Neuronal stem cell (in vitro differentiated cells): ENCODE data around the gene ZNF112. TPM values are rescaled to one million over a fixed set of nuclear protein-coding genes. Genes with fewer than 3 reads are reported as not detected.
"Not testable (repeated sequence)": the region's sequence is repeated elsewhere in the genome, so short reads cannot be mapped to it uniquely, and the experiment has no call there.

Experiments
- DNase-seq: peaks from one replicate; pipeline ENCODE4 v3.0.0-alpha.2; 2013; ENCODE audit warnings: low spot score
- H2AFZ ChIP-seq: one replicate; pipeline ENCODE4 v1.6.1; 2013; ENCODE audit warnings: mild to moderate bottlenecking, low read length, inconsistent platforms
- H2AK5ac ChIP-seq: 2 replicates; pipeline ENCODE4 v1.6.1; 2013; ENCODE audit warnings: low read depth, mild to moderate bottlenecking, inconsistent platforms, low read length, moderate library complexity, mixed read lengths
- H2BK120ac ChIP-seq: 2 replicates; pipeline ENCODE4 v1.6.1; 2013; ENCODE audit warnings: low read depth, mild to moderate bottlenecking, inconsistent platforms, low read length, moderate library complexity, mixed read lengths
- H2BK12ac ChIP-seq: one replicate; pipeline ENCODE4 v1.6.1; 2013; ENCODE audit warnings: low read length, inconsistent platforms
- H2BK15ac ChIP-seq: 2 replicates; pipeline ENCODE4 v1.6.1; 2013; ENCODE audit warnings: mild to moderate bottlenecking, low read length, inconsistent platforms, mixed read lengths
- H2BK5ac ChIP-seq: one replicate; pipeline ENCODE4 v1.6.1; 2013; ENCODE audit warnings: inconsistent platforms, mild to moderate bottlenecking, low read length, moderate library complexity
- H3K14ac ChIP-seq: one replicate; pipeline ENCODE4 v1.6.1; 2013; ENCODE audit warnings: low read length, inconsistent platforms
- H3K18ac ChIP-seq: 2 replicates; pipeline ENCODE4 v1.6.1; 2013; ENCODE audit warnings: low read length, inconsistent platforms
- H3K23ac ChIP-seq: 2 replicates; pipeline ENCODE4 v1.6.1; 2013; ENCODE audit warnings: low read depth, mild to moderate bottlenecking, mixed read lengths, low read length, inconsistent platforms; ENCODE audit not compliant: poor library complexity
- H3K27ac ChIP-seq: replicated peaks from 3 replicates; pipeline ENCODE4 v1.5.1; 2013; ENCODE audit warnings: low read length, inconsistent platforms
- H3K27me3 ChIP-seq, 3 experiments: 2 replicates each; pipeline ENCODE4 v1.6.1; 2013; ENCODE audit warnings: low read length in 3 of 3, mild to moderate bottlenecking in 2 of 3, inconsistent platforms in 1 of 3, low read depth in 1 of 3, mixed read lengths in 1 of 3, moderate library complexity in 1 of 3; ENCODE audit not compliant: control insufficient read depth in 3 of 3, insufficient read depth in 3 of 3
- H3K36me3 ChIP-seq, 2 donors: replicated peaks in 1 of 2; 2 replicates each; pipeline ENCODE4 v1.6.1; 2013; ENCODE audit warnings: low read length in 2 of 2; ENCODE audit not compliant: control insufficient read depth in 2 of 2, insufficient read depth in 2 of 2
- H3K4ac ChIP-seq: 2 replicates; pipeline ENCODE4 v1.6.1; 2013; ENCODE audit warnings: inconsistent platforms, mild to moderate bottlenecking, low read length, moderate library complexity
- H3K4me1 ChIP-seq, 2 donors: 1 replicate in 1 of 2; 2 replicates in 1 of 2; pipeline ENCODE4 v1.6.1; 2013; ENCODE audit warnings: low read length in 2 of 2, low read depth in 1 of 2; ENCODE audit not compliant: control insufficient read depth in 2 of 2, insufficient read depth in 1 of 2
- H3K4me2 ChIP-seq: one replicate; pipeline ENCODE4 v1.6.1; 2013; ENCODE audit warnings: mild to moderate bottlenecking, low read length, inconsistent platforms; ENCODE audit not compliant: insufficient read depth, poor library complexity, severe bottlenecking
- H3K4me3 ChIP-seq, 2 donors: 2 replicates each; pipeline ENCODE4 v1.5.1; 2013; ENCODE audit warnings: low read length in 2 of 2, mild to moderate bottlenecking in 2 of 2, inconsistent platforms in 1 of 2, moderate library complexity in 1 of 2
- H3K79me1 ChIP-seq: one replicate; pipeline ENCODE4 v1.6.1; 2013; ENCODE audit warnings: low read depth, mild to moderate bottlenecking, inconsistent platforms, low read length, moderate library complexity
- H3K9ac ChIP-seq: one replicate; pipeline ENCODE4 v1.6.1; 2013; ENCODE audit warnings: mild to moderate bottlenecking, low read depth, low read length, inconsistent platforms; ENCODE audit not compliant: poor library complexity
- H3K9me3 ChIP-seq, 2 donors: replicated peaks in 1 of 2; 2 replicates each; pipeline versions ENCODE3 to v1.6.1; 2013; ENCODE audit warnings: low read length in 2 of 2, mild to moderate bottlenecking in 2 of 2, inconsistent platforms in 1 of 2, low read depth in 1 of 2, mixed read lengths in 1 of 2, moderate library complexity in 1 of 2; ENCODE audit not compliant: control insufficient read depth in 2 of 2, insufficient read depth in 1 of 2
- H4K8ac ChIP-seq: one replicate; pipeline ENCODE4 v1.6.1; 2013; ENCODE audit warnings: low read depth, mild to moderate bottlenecking, inconsistent platforms, low read length, moderate library complexity
- H4K91ac ChIP-seq: one replicate; pipeline ENCODE4 v1.6.1; 2013; ENCODE audit warnings: low read length, low read depth, mild to moderate bottlenecking, inconsistent platforms; ENCODE audit not compliant: poor library complexity
- WGBS, 2 donors: extraction: QIAGEN DNeasy Blood & Tissue Kit; methylation state at CpG; one replicate each; pipeline ENCODE4 v1.1.7; 2013; ENCODE audit warnings: missing lambda C conversion rate in 2 of 2, mixed read lengths in 1 of 2; ENCODE audit not compliant: insufficient read length in 2 of 2, insufficient replicate concordance in 1 of 2; ENCODE audit errors: extremely low coverage in 2 of 2; 5-methylcytosine and 5-hydroxymethylcytosine counted together
- polyA plus RNA-seq, 2 experiments: library from polyadenylated mRNA; stranded (reverse); fragments of 200-250 nt; gene quantifications; one replicate each; pipeline ENCODE4 v1.2.3, GENCODE V29; 2013

ZNF112 gene
- 2.0 TPM for polyA plus RNA-seq (2013, experiment 1 of 2)
- 2.0 TPM for polyA plus RNA-seq (2013, experiment 2 of 2)

DNA sequence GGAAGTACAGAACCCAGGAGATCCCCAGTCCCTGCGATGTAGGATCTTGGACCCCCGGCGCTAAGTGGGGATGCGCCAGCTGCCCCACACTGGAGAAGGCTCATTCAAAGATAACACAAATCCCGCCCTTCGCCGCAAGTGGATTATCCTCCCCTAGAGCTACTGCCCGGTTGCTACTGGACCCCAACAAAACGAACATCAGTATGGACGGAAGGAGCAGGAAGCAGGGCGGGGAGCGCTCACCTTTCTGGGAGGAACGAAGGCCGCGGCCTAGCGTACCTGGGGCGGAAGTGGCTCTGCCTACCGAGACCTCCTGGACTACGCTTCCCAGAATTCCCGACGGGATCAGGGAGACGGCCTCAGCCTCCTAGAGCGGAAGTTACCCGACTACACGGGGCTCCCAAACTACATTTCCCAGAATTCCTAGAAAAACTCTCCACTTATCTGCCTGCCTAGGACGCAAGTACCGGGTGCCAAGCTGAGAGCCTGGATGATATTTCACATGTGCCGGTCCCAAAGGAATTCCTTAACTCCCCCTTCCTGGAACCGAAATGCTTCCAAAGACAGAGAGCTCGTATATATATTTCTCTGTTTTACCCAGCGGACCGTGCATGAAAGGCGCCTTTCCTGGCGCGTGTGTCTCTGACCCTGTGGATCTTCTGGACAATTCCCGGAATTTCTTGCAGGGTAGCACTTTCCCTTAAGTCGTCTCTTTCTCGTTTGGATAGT is at the start of gene ZNF112:
Gene ZNF112, minus strand, starts transcription at position 298 of the 729 bp plus-strand sequence. CDS start 16,141 bp downstream, outside the sequence.
- no CpG with 5 or more reads among the region's 38 CpGs for WGBS, 2 donors
- H3K4ac ChIP-seq: no peak within 1 kb of the TSS
- no peak within 1 kb of the TSS for H2BK15ac ChIP-seq
- peak within 1 kb of the TSS; percentile 20 for H3K18ac ChIP-seq
- H3K9ac ChIP-seq: peak within 1 kb of the TSS; percentile 82
- no peak within 1 kb of the TSS for H2BK5ac ChIP-seq
- no peak within 1 kb of the TSS for H3K27ac ChIP-seq
- H3K36me3 ChIP-seq: no peaks in the 10 kb centered on the region
- no peak within 1 kb of the TSS for H4K91ac ChIP-seq
- H2BK12ac ChIP-seq: no peak within 1 kb of the TSS
- H3K4me3 ChIP-seq: peak within 1 kb of the TSS; percentile 85 to 99
- no peak within 1 kb of the TSS for H2BK120ac ChIP-seq
- peaks cover 1 to 17% of the 10 kb centered on the region in 2 donors for H3K9me3 ChIP-seq
- H2AK5ac ChIP-seq: no peak within 1 kb of the TSS
- H3K27me3 ChIP-seq: no peaks in the 10 kb centered on the region
- DNase-seq: peak; percentile 78
- no peak within 1 kb of the TSS for H4K8ac ChIP-seq
- peak within 1 kb of the TSS; percentile 54 for H3K4me2 ChIP-seq
- peaks cover 3% of the 10 kb centered on the region for H3K79me1 ChIP-seq
- H3K14ac ChIP-seq: no peak within 1 kb of the TSS
- peak within 1 kb of the TSS; percentile 87 for H2AFZ ChIP-seq
- H3K23ac ChIP-seq: no peak within 1 kb of the TSS
- peaks cover 2 to 3% of the 10 kb centered on the region in 2 donors for H3K4me1 ChIP-seq

DNA sequence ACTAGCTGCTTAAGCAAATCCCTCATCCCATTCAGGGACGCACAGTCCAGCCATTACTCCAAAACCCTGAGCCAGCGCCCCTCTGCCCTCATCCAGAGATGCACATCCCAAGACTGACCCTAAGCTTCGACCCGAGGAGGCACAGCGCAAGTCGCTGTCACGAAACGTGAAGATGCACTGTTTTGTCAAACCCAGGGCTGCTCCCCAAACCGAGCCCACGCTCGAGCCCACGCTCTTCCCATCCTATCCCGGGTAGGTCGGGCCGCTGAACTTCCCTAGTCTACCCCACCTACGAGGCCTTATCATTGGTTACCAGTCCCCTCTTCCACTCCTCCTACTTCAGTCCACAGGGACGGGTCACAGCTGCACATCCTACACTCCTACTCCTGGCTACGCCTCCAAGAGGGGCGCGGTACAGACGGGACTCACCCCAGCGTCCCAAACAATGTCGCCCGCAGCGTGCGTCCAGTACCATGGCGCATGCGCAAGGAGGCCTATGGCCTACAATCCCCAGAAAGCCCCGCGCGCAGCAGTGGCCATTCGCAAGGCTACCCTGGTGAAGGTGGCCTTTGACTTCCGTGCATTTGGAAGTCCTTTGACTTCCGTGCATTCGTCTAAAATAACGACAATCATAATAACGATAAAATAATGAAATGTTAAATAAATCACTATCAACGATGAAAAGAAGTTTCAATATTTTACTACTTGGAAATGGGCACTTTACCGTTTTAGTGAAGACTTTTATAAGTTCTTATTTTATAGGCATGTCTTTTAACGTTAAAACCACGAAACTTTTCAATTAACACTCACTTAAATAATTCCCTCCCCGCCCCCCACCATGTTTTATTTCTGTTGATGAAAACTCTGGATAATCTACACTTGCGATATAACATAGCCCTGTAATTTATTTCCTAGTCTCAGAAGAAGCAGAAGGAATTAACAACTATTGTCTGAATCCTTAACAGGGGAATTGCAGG is 44.9 kb upstream of the ZNF112 start, which contains the start of gene ZNF285:
Gene ZNF285, minus strand, starts transcription at position 470 of the 977 bp plus-strand sequence. CDS start 4,395 bp downstream, outside the sequence.
- Histone ChIP-seq H3K27ac (peak within 1 kb of the TSS; percentile 43), H3K4me2 (peak within 1 kb of the TSS; percentile 80), H3K79me1 (no peaks in the 10 kb centered on the region), H2BK5ac (no peak within 1 kb of the TSS), H2BK120ac (peak within 1 kb of the TSS; percentile 36), H3K14ac (peak within 1 kb of the TSS; percentile 63), H3K4me1 (no peaks in the 10 kb centered on the region), H4K8ac (no peak within 1 kb of the TSS), H3K23ac (peak within 1 kb of the TSS; percentile 80), H3K4me3 (peak within 1 kb of the TSS; percentile 88 to 90), H2AFZ (peak within 1 kb of the TSS; percentile 91), H2AK5ac (no peak within 1 kb of the TSS), H3K18ac (peak within 1 kb of the TSS; percentile 88), H3K27me3 (no peaks in the 10 kb centered on the region), H3K9me3 (peaks cover 4 to 7% of the 10 kb centered on the region in 2 donors), H3K9ac (peak within 1 kb of the TSS; percentile 92), H4K91ac (no peak within 1 kb of the TSS), H3K36me3 (no peaks in the 10 kb centered on the region), H2BK15ac (no peak within 1 kb of the TSS), H3K4ac (no peak within 1 kb of the TSS), H2BK12ac (peak within 1 kb of the TSS; percentile 30)
- DNase-seq: peak; percentile 90
- WGBS, 2 donors: no CpG with 5 or more reads among the region's 43 CpGs

DNA sequence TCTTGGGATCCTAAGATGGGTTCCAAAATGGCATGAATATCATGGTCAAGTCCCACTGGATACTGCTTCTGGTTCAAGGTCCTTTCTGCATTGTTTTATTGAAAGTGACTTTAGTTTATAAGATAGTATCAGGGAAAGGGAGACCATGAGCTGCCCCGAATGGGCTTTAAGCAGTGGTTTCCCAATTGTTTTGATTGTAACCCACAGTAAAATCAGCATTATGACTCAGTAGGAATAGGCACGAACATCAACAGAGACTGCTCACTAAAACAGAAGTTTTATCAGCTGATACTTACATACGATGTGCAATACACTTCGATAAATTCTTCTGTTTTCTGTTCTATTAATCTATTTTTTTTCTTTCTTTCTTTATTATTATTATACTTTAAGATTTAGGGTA is 32.8 kb upstream of the ZNF112 start:
- not testable (repeated sequence) for H3K4me1 ChIP-seq, H3K18ac ChIP-seq, H3K4ac ChIP-seq, H3K79me1 ChIP-seq, H2BK15ac ChIP-seq, DNase-seq, H3K27me3 ChIP-seq, H3K4me2 ChIP-seq, H2BK5ac ChIP-seq, H3K4me3 ChIP-seq, H2AFZ ChIP-seq, H3K9ac ChIP-seq, H3K27ac ChIP-seq, H4K91ac ChIP-seq, H2BK120ac ChIP-seq, H2AK5ac ChIP-seq, H3K9me3 ChIP-seq, H3K23ac ChIP-seq, H4K8ac ChIP-seq, H2BK12ac ChIP-seq, H3K14ac ChIP-seq
- H3K36me3 ChIP-seq: peaks cover 0 to 36% of the 10 kb centered on the region in 2 donors
- no CpG with 5 or more reads among the region's 4 CpGs for WGBS, 2 donors
